ENCODE results near the gene IMPDH1.

Gene IMPDH1

DNA sequence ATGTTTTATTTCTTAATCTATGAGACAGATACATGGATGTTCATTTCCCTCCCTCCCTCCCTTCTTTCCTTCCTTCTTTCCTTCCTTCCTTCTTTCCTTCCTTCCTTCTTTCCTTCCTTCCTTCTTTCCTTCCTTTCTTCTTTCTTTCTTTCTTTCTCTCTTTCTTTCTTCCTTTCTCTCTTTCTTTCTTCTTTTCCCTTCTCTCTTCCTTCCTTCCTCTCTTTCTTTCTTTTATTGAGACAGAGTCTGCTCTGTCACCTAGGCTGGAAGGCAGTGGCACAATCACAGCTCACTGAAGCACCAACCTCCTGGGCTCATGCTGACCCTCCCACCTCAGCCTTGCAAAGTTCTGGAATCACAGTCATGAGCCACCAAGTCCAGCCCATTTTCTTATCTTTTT is 42.8 kb downstream of the IMPDH1 start:
- no peak overlapping the region for H3K27ac Mint-ChIP-seq
- ATAC-seq = no peak
- H3K4me1 Mint-ChIP-seq = peaks cover 6% of the 10 kb centered on the region
- no peaks in the 10 kb centered on the region for H3K9me3 Mint-ChIP-seq
- H3K4me3 Mint-ChIP-seq = no peak overlapping the region
- H3K27me3 Mint-ChIP-seq = peaks cover 73% of the 10 kb centered on the region
- no peaks in the 10 kb centered on the region for H3K36me3 Mint-ChIP-seq

DNA sequence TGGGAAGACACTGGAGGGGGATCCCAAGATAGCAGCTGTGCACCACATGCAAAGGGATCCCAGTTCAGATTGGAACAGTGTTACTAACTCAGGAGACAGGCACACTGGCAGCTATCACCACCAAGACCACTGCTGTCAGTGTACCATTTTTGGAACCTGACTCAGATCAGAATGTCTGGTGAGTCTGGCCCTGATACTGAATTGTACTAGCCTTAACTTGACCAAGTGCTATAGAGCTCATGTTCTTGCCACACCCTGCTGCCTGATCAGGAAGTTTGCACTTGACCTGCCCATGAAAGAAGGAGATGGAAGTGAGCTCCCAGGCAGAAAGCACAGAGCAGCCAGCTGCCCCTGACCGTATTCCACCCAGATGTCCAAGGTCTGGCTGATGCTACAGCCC is 43.5 kb downstream of the IMPDH1 start:
- Mint-ChIP-seq H3K27ac (no peak overlapping the region), H3K27me3 (peaks cover 75% of the 10 kb centered on the region), H3K4me3 (no peak overlapping the region), H3K4me1 (peaks cover 12% of the 10 kb centered on the region), H3K36me3 (no peaks in the 10 kb centered on the region), H3K9me3 (no peaks in the 10 kb centered on the region)
- no peak for ATAC-seq

DNA sequence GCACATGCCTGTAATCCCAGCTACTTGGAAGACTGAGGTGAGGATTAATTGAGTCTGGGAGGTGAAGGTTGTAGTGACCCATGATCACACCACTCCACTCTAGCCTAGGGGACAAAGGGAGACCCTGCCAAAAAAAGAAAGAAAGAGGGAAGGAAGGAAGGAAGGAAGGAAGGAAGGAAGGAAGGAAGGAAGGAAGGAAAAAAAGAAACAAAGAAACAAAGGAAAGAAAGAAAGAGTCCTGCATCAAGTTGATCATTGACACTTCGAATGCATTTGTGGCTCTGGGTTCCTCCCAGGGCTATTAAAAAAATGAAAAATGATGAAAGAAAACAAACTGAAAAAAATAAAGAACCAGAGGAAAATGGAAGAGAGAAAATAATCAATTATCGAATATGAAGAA is 44.4 kb downstream of the IMPDH1 start:
- no peak overlapping the region for H3K27ac Mint-ChIP-seq
- no peaks in the 10 kb centered on the region for H3K36me3 Mint-ChIP-seq
- H3K27me3 Mint-ChIP-seq = peaks cover 75% of the 10 kb centered on the region
- no peaks in the 10 kb centered on the region for H3K9me3 Mint-ChIP-seq
- no peak for ATAC-seq
- H3K4me3 Mint-ChIP-seq = no peak overlapping the region
- H3K4me1 Mint-ChIP-seq = peaks cover 20% of the 10 kb centered on the region

DNA sequence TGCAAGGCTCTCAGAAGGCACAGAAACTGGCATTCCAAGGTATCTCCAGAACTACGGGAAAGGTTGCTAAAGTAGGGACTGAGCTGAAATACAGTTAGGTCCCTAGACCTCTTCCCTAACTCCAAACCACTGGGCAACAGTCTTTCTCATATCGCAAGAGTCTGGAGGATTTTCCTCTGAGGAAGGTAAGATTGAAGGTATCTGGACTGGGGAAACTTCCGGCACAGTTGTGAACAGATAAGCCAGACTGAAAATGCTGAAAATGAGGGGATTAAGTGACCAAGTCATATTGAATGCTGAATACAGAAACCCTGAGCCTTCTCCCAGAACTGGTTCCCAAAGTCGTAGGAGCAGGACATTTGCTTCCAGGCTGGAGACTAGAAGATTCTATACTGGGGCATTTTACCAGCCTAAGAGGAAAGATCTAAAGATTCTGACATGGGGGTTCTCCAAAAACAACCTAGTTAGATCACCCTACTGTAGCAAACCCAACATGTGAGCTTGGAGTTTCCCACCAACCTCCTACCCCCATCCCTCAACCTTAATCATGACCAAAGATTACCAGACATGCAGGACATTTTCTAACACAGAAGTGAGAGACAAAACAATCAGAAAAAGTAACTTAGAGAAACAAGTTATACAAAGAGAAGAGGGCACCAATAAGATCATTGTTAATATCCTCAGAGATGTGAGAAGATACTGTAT is 45.5 kb downstream of the IMPDH1 start:
- no peaks in the 10 kb centered on the region for H3K9me3 Mint-ChIP-seq
- H3K4me1 Mint-ChIP-seq = peaks cover 20% of the 10 kb centered on the region
- no peak overlapping the region for H3K4me3 Mint-ChIP-seq
- peaks cover 81% of the 10 kb centered on the region for H3K27me3 Mint-ChIP-seq
- no peaks in the 10 kb centered on the region for H3K36me3 Mint-ChIP-seq
- no peak overlapping the region for H3K27ac Mint-ChIP-seq
- no peak for ATAC-seq

DNA sequence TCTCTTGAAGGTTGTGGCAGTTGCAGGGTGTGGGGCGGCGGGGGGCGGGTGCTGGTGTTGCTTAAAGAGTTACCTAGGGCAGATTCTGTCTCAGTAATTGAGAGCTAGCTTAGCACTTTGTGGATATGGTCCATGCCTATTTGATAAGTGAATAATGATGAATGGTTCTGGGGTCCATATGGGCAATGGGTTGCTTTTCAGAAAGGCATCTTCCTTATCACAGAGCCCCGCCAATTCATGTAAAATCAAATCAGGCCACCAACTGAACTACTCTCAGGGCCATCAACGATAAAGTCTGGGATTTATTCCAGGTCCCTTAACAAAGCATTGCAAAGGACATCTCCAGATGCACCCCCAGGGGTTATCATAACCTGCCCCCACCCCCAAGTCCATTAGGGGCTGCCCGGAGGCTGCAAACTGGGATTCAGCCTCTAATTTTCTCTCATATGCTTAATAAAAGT is 46.5 kb downstream of the IMPDH1 start:
- no peak overlapping the region for H3K27ac Mint-ChIP-seq
- no peak for ATAC-seq
- peaks cover 20% of the 10 kb centered on the region for H3K4me1 Mint-ChIP-seq
- no peak overlapping the region for H3K4me3 Mint-ChIP-seq
- peaks cover 91% of the 10 kb centered on the region for H3K27me3 Mint-ChIP-seq
- no peaks in the 10 kb centered on the region for H3K36me3 Mint-ChIP-seq
- H3K9me3 Mint-ChIP-seq = no peaks in the 10 kb centered on the region

DNA sequence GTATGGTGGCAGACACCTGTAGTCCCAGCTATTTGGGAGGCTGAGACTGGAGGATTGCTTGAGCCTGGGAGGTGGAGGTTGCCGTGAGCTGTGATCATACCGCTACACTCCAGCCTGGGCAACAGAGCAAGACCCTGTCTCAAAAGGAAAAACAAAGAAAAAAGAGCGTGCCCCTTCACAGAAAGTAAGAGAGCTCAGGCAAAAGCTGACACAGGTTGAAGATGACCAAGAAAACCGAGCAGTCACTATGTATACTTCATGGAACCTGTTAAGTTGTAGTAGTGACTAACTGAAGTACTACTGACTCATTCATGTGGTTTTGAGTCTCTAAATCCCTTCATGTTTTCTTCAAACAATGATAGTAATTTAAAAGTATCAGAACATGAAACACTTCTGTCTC is 47.1 kb downstream of the IMPDH1 start:
- no peaks in the 10 kb centered on the region for H3K36me3 Mint-ChIP-seq
- H3K4me1 Mint-ChIP-seq = peaks cover 20% of the 10 kb centered on the region
- H3K4me3 Mint-ChIP-seq = no peak overlapping the region
- no peak for ATAC-seq
- H3K9me3 Mint-ChIP-seq = no peaks in the 10 kb centered on the region
- peaks cover 91% of the 10 kb centered on the region for H3K27me3 Mint-ChIP-seq
- H3K27ac Mint-ChIP-seq = no peak overlapping the region

DNA sequence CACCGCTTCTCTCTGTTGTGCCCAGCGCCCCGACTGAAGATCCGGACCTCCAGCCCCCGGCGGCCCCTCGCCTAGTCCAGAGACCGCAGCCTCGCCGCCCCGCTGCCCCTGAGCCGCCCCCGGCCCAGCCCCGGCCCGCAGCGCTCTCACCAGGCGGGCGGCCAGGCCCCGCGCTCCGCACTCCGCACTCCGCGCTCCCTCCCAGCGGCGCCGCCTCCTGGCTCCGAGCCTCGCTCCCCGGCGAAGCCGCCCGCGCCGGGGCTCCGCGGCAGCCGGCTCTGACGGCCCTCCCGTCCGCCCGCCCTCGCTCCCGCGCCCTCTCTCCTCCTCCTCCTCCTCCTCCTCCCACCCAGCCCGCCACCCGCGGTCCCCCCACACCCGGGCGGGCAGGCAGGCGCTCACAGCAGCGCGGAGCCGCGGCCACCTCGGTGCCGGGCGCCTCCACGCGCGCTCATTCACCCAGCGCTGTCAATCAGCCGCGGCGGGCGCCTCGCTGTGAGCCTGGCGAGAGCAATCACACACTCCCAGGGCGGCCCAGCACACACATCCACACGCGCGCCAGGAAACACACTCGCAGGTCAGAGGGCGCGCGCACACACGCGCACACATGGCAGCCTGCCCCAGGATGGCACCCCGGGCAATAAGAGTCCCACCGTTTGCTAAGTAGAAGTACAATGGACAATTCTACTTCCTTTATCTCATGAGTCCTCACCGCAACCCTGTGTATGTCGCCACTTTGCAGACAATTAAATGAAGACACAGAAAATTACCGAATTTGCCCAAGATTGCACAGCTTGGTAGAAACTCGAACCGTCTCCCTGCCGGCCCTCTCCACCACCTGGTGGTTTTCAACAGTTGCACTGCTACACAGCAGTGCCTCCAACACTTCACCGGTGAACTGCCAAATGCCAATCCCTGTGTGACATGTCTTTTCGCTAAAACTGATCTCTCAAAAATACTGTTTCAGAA is 48.1 kb downstream of the IMPDH1 start, which contains the start of gene PRRT4:
Gene PRRT4 (minus strand): TSS at position 280 of the 969 bp plus-strand sequence.
- Mint-ChIP-seq H3K27ac (peak within 1 kb of the TSS; percentile 68), H3K4me1 (peaks cover 20% of the 10 kb centered on the region), H3K4me3 (peak within 1 kb of the TSS; percentile 92), H3K36me3 (no peaks in the 10 kb centered on the region), H3K27me3 (peaks cover 83% of the 10 kb centered on the region), H3K9me3 (no peaks in the 10 kb centered on the region)
- peak; percentile 65 for ATAC-seq

DNA sequence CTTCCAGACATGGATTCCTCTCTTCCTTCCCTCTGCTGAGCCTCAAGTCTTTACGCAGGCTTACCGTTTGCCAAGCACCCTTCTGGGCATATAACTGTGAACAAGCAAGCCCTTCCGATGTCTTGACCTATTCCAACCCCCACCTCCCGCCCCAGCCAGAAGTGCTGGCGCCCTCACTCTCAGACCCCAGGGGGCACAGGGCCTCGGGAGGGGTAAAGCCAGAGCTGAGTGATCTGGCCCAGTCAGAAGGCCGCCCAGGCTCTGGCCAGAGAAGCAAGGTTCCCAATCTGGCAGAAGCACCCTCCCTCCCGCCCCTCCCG is 49.5 kb downstream of the IMPDH1 start:
- no peak overlapping the region for H3K27ac Mint-ChIP-seq
- H3K4me3 Mint-ChIP-seq = no peak overlapping the region
- no peaks in the 10 kb centered on the region for H3K9me3 Mint-ChIP-seq
- peaks cover 20% of the 10 kb centered on the region for H3K4me1 Mint-ChIP-seq
- H3K36me3 Mint-ChIP-seq = no peaks in the 10 kb centered on the region
- no peak for ATAC-seq
- H3K27me3 Mint-ChIP-seq = peaks cover 70% of the 10 kb centered on the region

DNA sequence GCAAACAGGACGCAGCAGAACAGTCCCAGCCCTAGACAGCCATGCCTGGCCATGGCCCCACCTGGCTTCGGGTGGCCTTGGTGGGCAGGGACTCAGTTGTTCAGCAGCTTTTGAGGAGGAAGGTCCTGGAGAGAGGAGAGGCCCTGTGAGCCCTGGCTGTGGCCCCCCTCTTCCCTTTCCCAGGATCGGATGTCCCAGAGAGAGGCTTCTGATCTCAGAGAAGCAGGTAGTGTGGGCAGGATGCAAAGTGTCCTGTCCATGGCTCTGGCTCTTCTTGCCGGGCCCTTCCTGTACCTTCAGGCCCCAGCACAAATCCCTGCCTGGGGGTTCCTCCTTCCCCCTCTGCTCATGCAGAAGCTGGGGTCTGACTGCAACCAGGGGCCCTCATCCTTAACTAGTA is 49.8 kb downstream of the IMPDH1 start:
- Mint-ChIP-seq H3K9me3 (no peaks in the 10 kb centered on the region), H3K27me3 (peaks cover 66% of the 10 kb centered on the region), H3K27ac (no peak overlapping the region), H3K36me3 (no peaks in the 10 kb centered on the region), H3K4me3 (no peak overlapping the region), H3K4me1 (peaks cover 20% of the 10 kb centered on the region)
- no peak for ATAC-seq

DNA sequence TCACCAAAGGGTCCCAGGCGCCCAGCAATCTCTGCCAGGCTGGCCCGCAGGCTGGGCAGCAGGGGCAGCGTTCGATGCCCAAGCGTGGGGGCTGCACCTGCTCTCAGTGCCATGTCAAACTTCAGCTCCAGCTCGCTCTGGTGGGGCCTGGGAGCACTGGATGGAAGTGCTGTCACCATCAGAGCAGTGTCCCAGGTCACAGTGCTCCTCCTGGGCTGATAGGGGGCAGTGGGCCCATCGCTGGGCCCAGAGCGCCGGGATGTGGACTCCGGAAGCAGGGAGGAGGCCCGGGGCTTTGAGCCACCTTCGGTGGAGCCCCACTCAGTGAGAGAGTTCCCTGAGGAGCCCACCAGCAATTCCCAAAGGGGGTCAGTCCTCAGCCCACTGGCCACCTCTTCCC is 50.4 kb downstream of the IMPDH1 start:
- no peak for ATAC-seq
- no peak overlapping the region for H3K27ac Mint-ChIP-seq
- no peaks in the 10 kb centered on the region for H3K9me3 Mint-ChIP-seq
- H3K36me3 Mint-ChIP-seq = no peaks in the 10 kb centered on the region
- H3K27me3 Mint-ChIP-seq = peaks cover 63% of the 10 kb centered on the region
- no peak overlapping the region for H3K4me3 Mint-ChIP-seq
- peaks cover 20% of the 10 kb centered on the region for H3K4me1 Mint-ChIP-seq

DNA sequence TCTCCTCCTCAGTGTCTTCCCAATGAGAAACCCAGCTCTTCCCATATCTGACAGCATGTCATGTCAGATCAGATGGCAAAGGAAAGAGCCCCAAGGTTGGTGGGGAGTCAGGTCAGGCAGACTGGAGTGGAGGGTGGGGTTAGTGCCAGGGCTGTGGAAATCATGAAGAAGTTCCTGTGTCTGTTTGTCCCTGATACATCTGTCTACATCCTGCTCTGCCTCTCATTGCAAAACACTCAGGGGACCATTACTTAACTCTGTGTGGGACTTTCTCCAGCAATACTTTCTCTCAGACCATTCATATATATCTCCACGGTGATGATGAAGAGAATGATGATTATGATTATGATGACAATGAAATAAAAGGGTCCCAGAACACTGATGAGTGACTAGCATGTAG is 51.5 kb downstream of the IMPDH1 start:
- H3K27ac Mint-ChIP-seq = no peak overlapping the region
- H3K36me3 Mint-ChIP-seq = no peaks in the 10 kb centered on the region
- no peak overlapping the region for H3K4me3 Mint-ChIP-seq
- H3K4me1 Mint-ChIP-seq = peaks cover 20% of the 10 kb centered on the region
- ATAC-seq = no peak
- no peaks in the 10 kb centered on the region for H3K9me3 Mint-ChIP-seq
- H3K27me3 Mint-ChIP-seq = peaks cover 64% of the 10 kb centered on the region

DNA sequence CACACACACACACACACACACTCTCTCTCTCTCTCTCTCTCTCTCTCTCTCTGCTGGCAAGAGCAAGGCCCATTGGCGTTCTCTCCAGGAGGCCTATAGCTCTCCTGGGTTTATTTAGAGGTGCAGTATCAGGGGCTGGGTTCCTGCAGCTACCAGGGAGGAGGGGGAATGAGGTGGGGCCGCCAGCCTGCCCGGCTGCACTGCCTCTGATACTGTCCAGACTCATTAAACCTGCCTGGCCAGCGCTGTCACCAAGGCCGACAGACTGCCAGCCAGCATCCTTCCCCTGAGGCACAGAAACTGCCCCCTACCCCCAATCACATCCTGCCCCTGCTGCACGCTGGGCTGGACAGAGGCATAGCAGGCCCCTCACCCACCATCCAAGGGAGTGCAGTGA is 52.6 kb downstream of the IMPDH1 start:
- peaks cover 63% of the 10 kb centered on the region for H3K27me3 Mint-ChIP-seq
- H3K27ac Mint-ChIP-seq = no peak overlapping the region
- no peak for ATAC-seq
- H3K9me3 Mint-ChIP-seq = no peaks in the 10 kb centered on the region
- H3K36me3 Mint-ChIP-seq = no peaks in the 10 kb centered on the region
- no peak overlapping the region for H3K4me3 Mint-ChIP-seq
- peaks cover 16% of the 10 kb centered on the region for H3K4me1 Mint-ChIP-seq

DNA sequence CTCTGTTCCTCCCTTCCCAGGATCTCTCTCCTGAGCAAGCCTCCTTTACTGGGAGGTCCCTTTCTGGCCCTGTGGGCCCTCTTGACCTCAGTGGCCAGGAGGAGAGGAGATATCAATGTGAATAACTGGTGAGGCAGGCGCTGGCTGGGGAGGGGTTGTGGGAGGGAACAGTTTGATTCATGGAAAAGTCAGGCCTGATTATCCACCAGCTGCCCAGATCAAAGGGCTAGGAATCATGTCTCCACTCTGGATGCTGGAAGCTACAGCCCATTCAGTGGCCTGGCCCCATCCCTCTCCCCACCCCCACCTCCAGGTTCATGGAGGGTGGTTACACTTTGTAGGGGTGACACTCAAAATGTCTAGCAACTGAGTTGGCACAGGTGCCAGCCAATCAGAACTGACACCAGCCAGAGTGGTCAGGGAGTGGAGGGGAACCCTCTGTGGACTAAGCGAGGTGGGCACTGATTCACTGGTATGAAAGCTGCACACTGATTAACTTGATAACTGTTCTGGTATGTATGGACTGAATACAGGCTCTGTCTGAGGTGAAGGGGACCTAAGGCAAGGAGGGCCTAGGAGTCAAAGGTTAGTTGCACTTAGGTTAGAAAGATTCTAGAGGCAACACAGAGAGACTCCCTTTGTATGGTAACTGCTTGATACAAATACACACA is 53.1 kb downstream of the IMPDH1 start:
- peaks cover 58% of the 10 kb centered on the region for H3K27me3 Mint-ChIP-seq

DNA sequence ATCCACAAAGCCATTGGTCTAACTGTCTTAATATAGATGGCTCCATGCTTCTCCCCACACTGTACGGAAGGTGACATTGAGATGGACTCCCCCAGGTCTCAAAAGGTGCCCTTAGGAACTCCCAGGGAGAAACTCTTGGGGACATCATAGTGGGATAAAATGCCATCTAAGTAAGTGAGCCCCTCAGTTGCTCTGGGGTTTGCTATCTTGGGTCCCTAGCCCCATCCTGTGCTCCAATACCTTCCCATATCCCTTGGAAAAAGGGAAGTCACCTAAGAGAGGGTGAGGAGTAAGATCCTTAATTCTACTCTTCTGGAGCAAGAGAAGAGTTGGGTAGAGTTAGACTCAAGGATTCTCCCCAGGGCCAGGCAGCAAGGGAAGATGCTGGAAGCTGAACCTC is 56.2 kb downstream of the IMPDH1 start:
- H3K4me1 Mint-ChIP-seq = no peaks in the 10 kb centered on the region
- no peaks in the 10 kb centered on the region for H3K9me3 Mint-ChIP-seq
- no peak overlapping the region for H3K27ac Mint-ChIP-seq
- no peak overlapping the region for H3K4me3 Mint-ChIP-seq
- ATAC-seq = no peak
- no peaks in the 10 kb centered on the region for H3K36me3 Mint-ChIP-seq
- H3K27me3 Mint-ChIP-seq = peaks cover 45% of the 10 kb centered on the region

More for the DNA sequence above, 53.1 kb downstream of the IMPDH1 start:
- no peak overlapping the region for H3K4me3 Mint-ChIP-seq
- no peaks in the 10 kb centered on the region for H3K36me3 Mint-ChIP-seq
- H3K27ac Mint-ChIP-seq = no peak overlapping the region
- ATAC-seq = no peak
- H3K4me1 Mint-ChIP-seq = peaks cover 11% of the 10 kb centered on the region
- H3K9me3 Mint-ChIP-seq = no peaks in the 10 kb centered on the region

DNA sequence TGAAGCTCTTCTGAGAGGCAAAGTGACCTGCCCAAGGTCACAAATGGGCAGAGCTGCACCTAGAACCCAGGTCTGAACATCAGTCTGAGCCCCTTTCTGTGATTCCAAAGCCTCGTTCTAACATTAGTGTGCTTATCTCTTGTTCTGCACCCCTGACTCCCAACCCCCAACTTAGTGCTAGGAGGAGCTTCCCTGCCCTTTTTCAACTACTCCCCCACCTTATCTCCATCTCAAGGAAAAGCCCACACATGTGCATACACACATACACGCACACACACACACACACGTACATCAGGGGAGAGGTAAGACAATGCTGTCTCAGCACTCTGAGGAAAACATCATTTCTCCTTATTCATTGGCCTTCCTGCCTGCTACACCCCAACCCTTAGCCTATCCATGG is 56.6 kb downstream of the IMPDH1 start:
- H3K4me3 Mint-ChIP-seq = no peak overlapping the region
- no peak overlapping the region for H3K27ac Mint-ChIP-seq
- no peaks in the 10 kb centered on the region for H3K36me3 Mint-ChIP-seq
- ATAC-seq = no peak
- peaks cover 46% of the 10 kb centered on the region for H3K27me3 Mint-ChIP-seq
- H3K4me1 Mint-ChIP-seq = no peaks in the 10 kb centered on the region
- H3K9me3 Mint-ChIP-seq = no peaks in the 10 kb centered on the region

Data from stimulated activated memory B cell treated with anti-CD40 and anti-IgM and Interleukin-4, amounts not matched to agents 10 μg/mL and 1 μg/mL and 100 μg/mL, for 72 hours (primary cell).